Sigmoid colon (tissue), 4 donors: Measurements from ENCODE around the gene FAM83B.

Experiments used
- CTCF ChIP-seq, 4 experiments: fragments of 450-650 bp in 3 of 4; fragments of 200-600 bp in 1 of 4; IDR thresholded peaks; one replicate each; pipeline ENCODE4 v1.5.1; 2016 to 2019; ENCODE audit warnings: antibody characterized with exemption in 4 of 4, mild to moderate bottlenecking in 3 of 4, moderate library complexity in 2 of 4
- EP300 ChIP-seq, 4 donors: sonication (generic); formaldehyde crosslinking; IDR thresholded peaks; one replicate each; pipeline ENCODE4 v1.6.1; 2017; ENCODE audit warnings: antibody characterized with exemption in 4 of 4
- POLR2AphosphoS5 ChIP-seq, 4 donors: sonication (generic); formaldehyde crosslinking; IDR thresholded peaks; one replicate each; pipeline ENCODE4 v1.6.1; 2017; ENCODE audit warnings: antibody characterized with exemption in 4 of 4

GRCh38 chr6:54921891-54922290, 75.3 kb downstream of the FAM83B start:
- no peak for TF ChIP-seq CTCF (IDR thresholded peaks at IDR 0.05)
- TF ChIP-seq EP300 (IDR thresholded peaks at IDR 0.05): no peak
- no peak for TF ChIP-seq POLR2AphosphoS5 (IDR thresholded peaks at IDR 0.05)
